SK-N-SH (cell line): ENCODE results near the gene BSCL2. TPM values are rescaled to one million over a fixed set of nuclear protein-coding genes. Genes with fewer than 3 reads are reported as not detected.

Experiments used
- CTCF ChIA-PET: fragments of 300-600, 350-600 bp; formaldehyde crosslinking; extraction: SDS; loops from one replicate; lab custom pipeline; 2021; lab: Yijun Ruan, JAX
- POLR2A ChIA-PET: fragments of 350-600 bp; sonication (Branson Sonifier 250); formaldehyde crosslinking; extraction: SDS; loops from one replicate; lab custom pipeline; 2020; ENCODE audit warnings: antibody characterized with exemption, inconsistent platforms; lab: Yijun Ruan, JAX
- DNase-seq: peaks from one replicate; pipeline ENCODE4 v3.0.0; 2012
- H2AFZ ChIP-seq: fragments of 200-600 bp; sonication (generic); 2 replicates; pipeline ENCODE4 v1.8.1; 2016; ENCODE audit warnings: antibody characterized with exemption, mild to moderate bottlenecking, low read depth
- H3F3A ChIP-seq: fragments of 200-600 bp; sonication (generic); replicated peaks from 2 replicates; pipeline ENCODE3; 2016; ENCODE audit warnings: antibody characterized with exemption, mild to moderate bottlenecking; ENCODE audit not compliant: insufficient read depth
- H3K27ac ChIP-seq, 2 experiments: fragments of 200-500 bp in 1 of 2; fragments of 200-600 bp in 1 of 2; sonication (Bioruptor generic) in 1 of 2; sonication (generic), shearing (Covaris generic) in 1 of 2; 2 replicates each; pipeline versions ENCODE4 v1.5.1 to v1.6.1; 2014 to 2016; ENCODE audit warnings: low read depth in 2 of 2, inconsistent platforms in 1 of 2, low read length in 1 of 2, mild to moderate bottlenecking in 1 of 2, mixed read lengths in 1 of 2
- H3K27me3 ChIP-seq: fragments of 200-600 bp; sonication (generic), shearing (Covaris generic); 2 replicates; pipeline ENCODE4 v1.6.1; 2016; ENCODE audit warnings: mixed run types; ENCODE audit not compliant: insufficient read depth
- H3K36me3 ChIP-seq, 2 experiments: fragments of 200-500 bp in 1 of 2; fragments of 200-600 bp in 1 of 2; sonication (Bioruptor generic) in 1 of 2; sonication (generic) in 1 of 2; replicated peaks in 1 of 2; 2 replicates each; pipeline versions ENCODE3 to v1.5.1; 2014 to 2016; ENCODE audit warnings: low read length in 1 of 2, mild to moderate bottlenecking in 1 of 2; ENCODE audit not compliant: insufficient read depth in 2 of 2, control insufficient read depth in 1 of 2
- H3K4me1 ChIP-seq, 2 experiments: fragments of 200-500 bp in 1 of 2; fragments of 200-600 bp in 1 of 2; sonication (Bioruptor generic) in 1 of 2; sonication (generic), shearing (Covaris generic) in 1 of 2; 2 replicates each; pipeline versions ENCODE4 v1.5.1 to v1.6.1; 2014 to 2016; ENCODE audit warnings: low read depth in 1 of 2, low read length in 1 of 2, mixed run types in 1 of 2; ENCODE audit not compliant: insufficient read depth in 2 of 2, control insufficient read depth in 1 of 2
- H3K4me2 ChIP-seq: fragments of 200-600 bp; sonication (generic), shearing (Covaris generic); 2 replicates; pipeline ENCODE4 v1.6.1; 2017; ENCODE audit warnings: mixed run types
- H3K4me3 ChIP-seq, 2 experiments: fragments of 200-500 bp in 1 of 2; fragments of 200-600 bp in 1 of 2; sonication (Bioruptor generic) in 1 of 2; sonication (generic), shearing (Covaris generic) in 1 of 2; 2 replicates each; pipeline versions ENCODE4 v1.5.1 to v1.8.1; 2014 to 2016; ENCODE audit warnings: low read depth in 2 of 2, inconsistent platforms in 1 of 2, low read length in 1 of 2, mild to moderate bottlenecking in 1 of 2, mixed read lengths in 1 of 2, moderate library complexity in 1 of 2
- H3K79me2 ChIP-seq: fragments of 200-600 bp; sonication (generic); 2 replicates; pipeline ENCODE4 v1.8.1; 2017; ENCODE audit warnings: mild to moderate bottlenecking; ENCODE audit not compliant: insufficient read depth
- H3K9ac ChIP-seq: fragments of 200-600 bp; sonication (generic); 2 replicates; pipeline ENCODE4 v1.6.1; 2017; ENCODE audit warnings: mixed run types
- H3K9me2 ChIP-seq: fragments of 200-600 bp; sonication (generic); 2 replicates; pipeline ENCODE4 v1.6.1; 2017; ENCODE audit warnings: mixed run types
- H3K9me3 ChIP-seq: fragments of 200-600 bp; sonication (generic); 2 replicates; pipeline ENCODE4 v1.6.1; 2017; ENCODE audit warnings: mixed run types, mild to moderate bottlenecking, moderate library complexity
- H4K20me1 ChIP-seq: fragments of 200-600 bp; sonication (generic); 2 replicates; pipeline ENCODE4 v1.6.1; 2017; ENCODE audit warnings: mild to moderate bottlenecking, mixed run types; ENCODE audit not compliant: insufficient read depth
- CHD2 ChIP-seq: fragments of 150-350 bp; IDR thresholded peaks from 2 replicates; pipeline ENCODE4 v1.6.1; 2018; ENCODE audit warnings: low read length; ENCODE audit not compliant: partially characterized antibody
- FOSL2 ChIP-seq: IDR thresholded peaks from 2 replicates; pipeline ENCODE4 v1.4.0; 2012; ENCODE audit warnings: low read depth, mild to moderate bottlenecking, moderate library complexity, borderline replicate concordance
- GABPA ChIP-seq: IDR thresholded peaks from 2 replicates; pipeline ENCODE4 v1.4.0; 2012; ENCODE audit warnings: low read depth, mild to moderate bottlenecking
- GATA2 ChIP-seq: sonication (generic); formaldehyde crosslinking; IDR thresholded peaks from 2 replicates; pipeline ENCODE4 v1.5.0; 2020; ENCODE audit warnings: mild to moderate bottlenecking, missing genetic modification reagents
- NFIC ChIP-seq: IDR thresholded peaks from 2 replicates; pipeline ENCODE4 v1.4.0; 2012; ENCODE audit warnings: borderline replicate concordance
- POLR2AphosphoS5 ChIP-seq: IDR thresholded peaks from 2 replicates; pipeline ENCODE4 v1.6.1; 2012; ENCODE audit warnings: low read depth, low read length
- SIN3A ChIP-seq: IDR thresholded peaks from 2 replicates; pipeline ENCODE4 v1.6.1; 2012; ENCODE audit warnings: low read depth, mild to moderate bottlenecking, low read length, moderate library complexity, borderline replicate concordance
- TCF12 ChIP-seq: IDR thresholded peaks from 2 replicates; pipeline ENCODE4 v1.4.0; 2012
- WGBS: methylation state at CpG from one replicate; pipeline ENCODE4 v1.1.6; 2017; ENCODE audit warnings: low lambda C conversion rate; 5-methylcytosine and 5-hydroxymethylcytosine counted together
- polyA plus RNA-seq, 3 experiments: library from polyadenylated mRNA; depleted of rRNA; stranded (reverse); fragments of >200 nt; gene quantifications; 2 replicates each; pipeline ENCODE4 v1.2.3, GENCODE V29; 2012
- TF ChIP-seq, protein P1 (sequence below): fragments of 150-350 bp; IDR thresholded peaks from 2 replicates; pipeline ENCODE4 v1.6.1; 2017; ENCODE audit warnings: antibody characterized with exemption, low read length, low read depth, borderline replicate concordance

The BSCL2 gene
- polyA plus RNA-seq, 1 of the 3 experiments (the other 2 are of a cell fraction), result 81.5 TPM

DNA sequence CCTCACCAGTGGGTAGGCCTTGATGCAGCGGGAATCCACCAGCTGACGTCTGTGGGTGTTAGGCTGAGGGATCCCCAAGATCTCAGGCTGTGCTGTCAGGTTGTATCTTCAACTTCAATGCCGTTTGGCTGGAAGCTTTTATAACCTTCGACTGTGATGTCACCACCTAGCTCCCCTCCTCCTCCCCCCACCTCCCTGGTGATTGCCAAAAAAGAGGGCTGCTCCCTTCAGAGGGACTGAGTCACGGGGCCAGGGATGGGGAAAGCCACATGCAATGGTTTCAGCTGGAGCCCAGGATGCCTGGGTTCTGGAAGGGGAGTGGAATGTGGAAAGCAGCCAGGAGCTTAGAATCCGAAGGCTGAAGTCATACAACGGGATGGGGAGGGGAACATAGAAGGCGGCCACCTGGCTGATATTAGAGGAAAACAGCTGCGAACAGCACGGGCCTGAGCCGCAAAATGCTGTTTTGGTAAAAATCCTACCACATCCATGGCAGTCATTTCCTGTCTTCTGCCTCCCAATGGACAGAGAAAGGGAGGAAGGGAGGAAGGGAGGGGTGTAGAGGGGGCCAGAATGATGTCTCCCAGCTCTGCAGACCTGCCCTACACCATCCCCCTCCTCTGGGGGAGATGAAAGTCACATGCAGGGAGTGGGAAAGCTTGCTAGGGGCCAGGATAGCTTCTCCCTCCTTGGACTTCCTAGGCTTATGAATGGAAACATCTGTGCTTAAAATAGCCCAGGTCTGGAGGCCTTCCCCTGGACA is 17.6 kb downstream of the BSCL2 start, which contains the start of gene LRRN4CL:
Gene LRRN4CL (minus strand): TSS at position 110 of the 763 bp plus-strand sequence. CDS start 1,022 bp downstream, outside the sequence.
- peak; percentile 51; the same call in 1 of the 2 replicates for TF ChIP-seq NFIC
- TF ChIP-seq GABPA, result no peak
- TF ChIP-seq GATA2 (CRISPR knock-in tag), result no peak
- peak; percentile 28; the same call in 1 of the 2 replicates for TF ChIP-seq POLR2AphosphoS5
- TF ChIP-seq TCF12, result peak; percentile 40; the same call in 1 of the 2 replicates
- CTCF ChIA-PET, result interaction anchor here (0.7 to 2.3 kb wide), 4 partner anchors 9 to 295 kb away, joined by 3 to 8 read pairs (median 6); no protein-coding TSS in a partner anchor
- WGBS, result 70% methylated on average over 11 of the region's 11 CpGs
- peak; percentile 27 for DNase-seq
- Histone ChIP-seq H3K4me1 (peaks cover 0 to 9% of the 10 kb centered on the region in 2 experiments; a peak in 3 of 4 replicates), H3K9me3 (no peaks in the 10 kb centered on the region), H3K4me3 (no peak within 1 kb of the TSS), H3K4me2 (no peak within 1 kb of the TSS), H3K9me2 (no peaks in the 10 kb centered on the region), H3K9ac (no peak within 1 kb of the TSS), H3K27me3 (no peaks in the 10 kb centered on the region), H4K20me1 (no peaks in the 10 kb centered on the region), H3F3A (peaks cover 7% of the 10 kb centered on the region), H2AFZ (no peak within 1 kb of the TSS), H3K79me2 (no peaks in the 10 kb centered on the region), H3K27ac (no peak within 1 kb of the TSS), H3K36me3 (peaks cover 19 to 30% of the 10 kb centered on the region in 2 experiments)
- POLR2A ChIA-PET, result interaction anchor here (1.4 to 1.9 kb wide), 2 partner anchors 18 to 24 kb away, joined by 3 to 12 read pairs; partner anchors contain the start of genes C11orf98, CSKMT and UQCC3

DNA sequence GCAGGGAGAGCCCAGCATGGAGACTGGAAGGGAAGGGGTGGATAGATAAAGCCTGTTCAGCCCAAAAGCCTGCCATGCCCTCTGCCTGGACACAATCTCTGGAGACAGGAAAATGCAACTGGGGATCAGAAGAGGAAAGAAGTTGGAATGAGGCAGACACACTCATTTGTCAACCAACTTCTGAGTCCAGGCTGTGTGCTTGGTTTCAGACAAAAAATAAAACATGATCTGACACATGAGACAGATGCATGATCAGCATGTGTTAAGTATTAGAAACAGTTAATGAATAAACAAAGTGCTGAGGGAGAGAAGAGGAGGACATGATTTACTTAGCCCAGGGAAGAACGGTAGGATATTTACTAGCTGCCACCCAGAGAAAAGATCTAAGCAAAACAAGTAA is 18.7 kb downstream of the BSCL2 start:
- no peak overlapping the region for H2AFZ ChIP-seq
- H3K4me2 ChIP-seq, result no peak overlapping the region
- H3K27me3 ChIP-seq, result no peaks in the 10 kb centered on the region
- no peaks in the 10 kb centered on the region for H4K20me1 ChIP-seq
- H3K36me3 ChIP-seq, result peaks cover 12 to 29% of the 10 kb centered on the region in 2 experiments
- H3K27ac ChIP-seq, result no peak overlapping the region
- DNase-seq, result no peak
- TF ChIP-seq FOSL2 (no peak), CHD2 (no peak), SIN3A (no peak)
- TF ChIP-seq, protein P1, sequence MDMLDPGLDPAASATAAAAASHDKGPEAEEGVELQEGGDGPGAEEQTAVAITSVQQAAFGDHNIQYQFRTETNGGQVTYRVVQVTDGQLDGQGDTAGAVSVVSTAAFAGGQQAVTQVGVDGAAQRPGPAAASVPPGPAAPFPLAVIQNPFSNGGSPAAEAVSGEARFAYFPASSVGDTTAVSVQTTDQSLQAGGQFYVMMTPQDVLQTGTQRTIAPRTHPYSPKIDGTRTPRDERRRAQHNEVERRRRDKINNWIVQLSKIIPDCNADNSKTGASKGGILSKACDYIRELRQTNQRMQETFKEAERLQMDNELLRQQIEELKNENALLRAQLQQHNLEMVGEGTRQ, result no peak
- no peaks in the 10 kb centered on the region for H3K79me2 ChIP-seq
- H3K4me3 ChIP-seq, result no peak overlapping the region
- POLR2A ChIA-PET, result no interaction called here
- peaks cover 0 to 6% of the 10 kb centered on the region in 2 experiments; a peak in 1 of 4 replicates for H3K4me1 ChIP-seq
- H3K9me3 ChIP-seq, result no peaks in the 10 kb centered on the region
- CTCF ChIA-PET, result interaction anchor here (0.8 to 2.0 kb wide), 2 partner anchors 7 to 293 kb away, joined by 5 to 8 read pairs; no protein-coding TSS in a partner anchor
- H3K9ac ChIP-seq, result no peak overlapping the region
- H3K9me2 ChIP-seq, result no peaks in the 10 kb centered on the region
- whole genome bisulfite sequencing, result 88% methylated on average over 1 of the region's 1 CpG
- H3F3A ChIP-seq, result peaks cover 7% of the 10 kb centered on the region
